Endometrial microvascular endothelial cells (primary cell): Measurements from ENCODE around the gene SIPA1. TPM values are rescaled to one million over a fixed set of nuclear protein-coding genes. Genes with fewer than 3 reads are reported as not detected.

ENCODE experiments used
- in situ Hi-C: cut with HindIII; loops from 2 replicates; pipeline ENCODE4 v1.10.0; 2017; ENCODE audit warnings: low sequenced_read_pairs, low pct_unique_long_range_greater_than_20kb; ENCODE audit errors: inconsistent ontology term
- total RNA-seq: library from RNA; depleted of rRNA; stranded (reverse); fragments of >200 nt; gene quantifications from one replicate; pipeline ENCODE4 v1.2.3, GENCODE V29; 2015; ENCODE audit errors: inconsistent ontology term

The SIPA1 gene
- total RNA-seq, 1 donor from 2014 or later, result 53.4 TPM

- in situ Hi-C loops, result no loop called here
These were observed 30.1 kb upstream of the SIPA1 start for GRCh38 chr11:65607614-65608426.

- in situ Hi-C loops, result no loop called here
These were observed 28.7 kb upstream of the SIPA1 start for GRCh38 chr11:65609229-65609628.

GRCh38 chr11:65609665-65610064, 28.2 kb upstream of the SIPA1 start:
- in situ Hi-C loops, result no loop called here

- in situ Hi-C loops, result no loop called here
These were observed 27.5 kb upstream of the SIPA1 start for GRCh38 chr11:65610404-65610803.

- in situ Hi-C loops, result no loop called here
These were observed 26.7 kb upstream of the SIPA1 start for GRCh38 chr11:65611028-65611757.

- in situ Hi-C loops, result no loop called here
These were observed 25.9 kb upstream of the SIPA1 start for GRCh38 chr11:65611758-65612603.

- in situ Hi-C loops, result no loop called here
These were observed 25.2 kb upstream of the SIPA1 start for GRCh38 chr11:65612691-65613090.

GRCh38 chr11:65613091-65613928, 24.6 kb upstream of the SIPA1 start:
- in situ Hi-C loops, result no loop called here

- in situ Hi-C loops, result no loop called here
These were observed 22.5 kb upstream of the SIPA1 start, which contains the start of gene PCNX3 for GRCh38 chr11:65615229-65615949. TSS of gene PCNX3 (plus strand) at chr11:65615776. CDS start at chr11:65616312, 536 bp downstream.

- in situ Hi-C loops, result no loop called here
These were observed 21.8 kb upstream of the SIPA1 start for GRCh38 chr11:65615950-65616574.

- in situ Hi-C loops, result no loop called here
These were observed 21.3 kb upstream of the SIPA1 start for GRCh38 chr11:65616575-65617001.

GRCh38 chr11:65617136-65617850, 20.6 kb upstream of the SIPA1 start:
- in situ Hi-C loops, result no loop called here

GRCh38 chr11:65617990-65618751, 19.7 kb upstream of the SIPA1 start:
- in situ Hi-C loops, result no loop called here

- in situ Hi-C loops, result no loop called here
These were observed 19.1 kb upstream of the SIPA1 start for GRCh38 chr11:65618763-65619162.

GRCh38 chr11:65619281-65619928, 18.5 kb upstream of the SIPA1 start:
- in situ Hi-C loops, result no loop called here

GRCh38 chr11:65620666-65621065, 17.2 kb upstream of the SIPA1 start:
- in situ Hi-C loops, result no loop called here
